A549 treated with dexamethasone at 1 μM for 4 hours (cell line): Measurements from ENCODE around the gene OR4D5. TPM values are rescaled to one million over a fixed set of nuclear protein-coding genes. Genes with fewer than 3 reads are reported as not detected.

Experiments used
- total RNA-seq: library from RNA; stranded (reverse); fragments of 200-300 nt; extraction: Qiagen RNA extraction; gene quantifications from 5 replicates; pipeline ENCODE4 v1.2.3, GENCODE V29; 2022

Gene OR4D5
- total RNA-seq: not detected in 5 replicates

DNA sequence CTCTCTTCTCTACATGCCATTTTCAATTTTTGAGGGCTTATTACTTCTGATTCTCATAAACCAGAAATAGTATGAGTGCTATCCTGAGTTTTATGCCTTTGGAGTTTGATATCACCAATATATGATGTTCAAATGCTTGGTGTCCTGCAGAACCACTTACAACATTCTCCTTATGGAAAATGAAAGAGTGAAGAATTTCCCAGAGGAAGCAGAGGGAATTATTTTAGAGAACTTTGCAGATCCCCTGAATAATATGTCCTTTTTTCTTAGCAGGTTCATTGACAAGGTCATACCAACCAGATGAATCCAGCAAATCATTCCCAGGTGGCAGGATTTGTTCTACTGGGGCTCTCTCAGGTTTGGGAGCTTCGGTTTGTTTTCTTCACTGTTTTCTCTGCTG is at the start of gene OR4D5:
Gene OR4D5 (plus strand): TSS at position 301 of the 400 bp plus-strand sequence. CDS start 0 bp downstream, at position 301.

DNA sequence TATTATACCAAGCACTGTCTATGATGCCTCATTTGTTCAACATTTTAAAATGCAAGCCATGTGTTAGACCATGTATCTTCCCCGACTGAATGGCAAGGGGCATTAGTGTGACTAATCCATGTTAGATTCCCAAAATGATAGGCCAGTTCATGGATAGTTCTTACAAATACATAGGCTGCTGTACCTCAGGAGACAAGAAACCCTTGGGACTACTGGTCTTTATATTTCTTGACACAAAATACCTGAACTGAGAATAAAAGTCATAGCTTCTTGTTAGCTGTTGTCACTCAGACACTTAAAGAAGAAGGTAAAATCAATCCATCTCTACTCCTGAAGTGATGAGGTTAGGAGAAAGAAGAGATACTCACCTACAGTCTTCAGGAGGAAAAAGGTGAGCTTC is 37.5 kb upstream of the OR4D5 start, which contains the start of gene OR8D4:
Gene OR8D4 (plus strand): TSS at position 301 of the 400 bp plus-strand sequence. CDS start 4,265 bp downstream, outside the sequence.

DNA sequence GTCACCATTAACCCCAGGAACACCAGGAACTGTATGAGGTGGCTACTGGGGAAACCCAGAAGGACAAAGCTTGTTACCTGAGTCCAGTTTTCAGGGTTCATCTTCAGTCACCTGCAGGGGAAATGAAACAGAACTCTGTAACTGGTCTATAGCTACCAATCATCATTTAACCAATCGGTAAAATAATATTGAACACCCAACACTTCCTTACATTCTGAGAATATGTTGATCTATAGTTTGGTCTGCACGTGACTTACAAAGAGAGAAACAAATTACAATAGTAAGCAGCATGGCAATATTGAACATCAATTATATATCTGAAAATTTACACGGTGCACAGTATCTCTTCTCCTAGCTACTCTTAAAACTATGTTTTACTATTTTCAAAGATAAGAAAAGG is 4.3 kb downstream of the OR4D5 start, which contains the start of gene OR6T1:
Gene OR6T1 (minus strand): TSS at position 101 of the 400 bp plus-strand sequence. CDS start 0 bp downstream, at position 101.

DNA sequence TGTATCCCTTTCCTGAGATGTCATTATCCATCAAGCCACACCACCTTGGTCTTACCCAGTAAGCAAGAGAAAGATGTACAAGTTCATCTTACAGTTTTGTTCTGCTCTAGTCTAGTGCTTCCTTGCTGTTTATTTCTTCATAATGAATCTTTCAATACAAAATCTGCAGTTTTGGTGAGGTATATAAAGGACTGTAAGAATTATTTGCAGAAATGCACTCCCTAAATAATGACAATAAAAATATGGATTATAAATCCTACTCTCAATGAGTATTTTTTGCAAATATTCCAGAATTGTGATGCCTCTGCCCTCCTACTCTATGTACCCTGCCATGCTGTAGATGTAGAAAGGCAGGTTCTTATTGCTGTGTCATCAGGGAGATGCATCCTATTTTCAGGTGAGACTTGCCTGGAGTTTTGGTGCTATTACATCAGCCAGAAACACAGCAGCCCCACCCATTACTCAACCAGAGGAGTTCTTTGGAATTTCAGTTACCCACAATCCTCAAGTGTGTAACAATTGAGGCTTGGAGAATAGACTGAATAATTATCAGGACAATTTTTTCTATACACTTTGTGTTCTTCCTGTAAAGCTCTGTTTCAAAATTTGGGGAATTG is 38.4 kb downstream of the OR4D5 start, which contains the start of gene OR10S1:
Gene OR10S1 (minus strand): TSS at position 51 of the 617 bp plus-strand sequence. CDS start 117 bp downstream, outside the sequence.

Other genes with a start within 250 kb of the OR4D5 start
- gene ZNF202, start 198.0 kb upstream of the OR4D5 start, total RNA-seq: 7.0 to 9.9 TPM (median 8.4 TPM) in 5 replicates
- not detected in 5 replicates for gene OR6X1, start 185.1 kb upstream of the OR4D5 start, total RNA-seq
- not detected in 5 replicates for gene OR6M1, start 133.3 kb upstream of the OR4D5 start, total RNA-seq
- not detected in 5 replicates for gene TMEM225, start 53.9 kb upstream of the OR4D5 start, total RNA-seq
- gene OR8D4, start 37.5 kb upstream of the OR4D5 start, total RNA-seq: not detected in 5 replicates
- not detected in 5 replicates for gene OR6T1, start 4.2 kb downstream of the OR4D5 start, total RNA-seq
- gene OR10S1, start 38.2 kb downstream of the OR4D5 start, total RNA-seq: not detected in 5 replicates
- gene OR10G6, start 55.5 kb downstream of the OR4D5 start, total RNA-seq: not detected in 5 replicates
- not detected in 5 replicates for gene OR10G4, start 73.4 kb downstream of the OR4D5 start, total RNA-seq
- gene OR10G9, start 83.4 kb downstream of the OR4D5 start, total RNA-seq: not detected in 5 replicates
- not detected in 5 replicates for gene OR10G8, start 87.2 kb downstream of the OR4D5 start, total RNA-seq
- gene OR10G7, start 101.7 kb downstream of the OR4D5 start, total RNA-seq: not detected in 5 replicates
- gene VWA5A, start 175.8 kb downstream of the OR4D5 start, total RNA-seq: 0.13 to 0.24 TPM (median 0.18 TPM) in 5 replicates
- not detected in 5 replicates for gene OR10D3, start 243.7 kb downstream of the OR4D5 start, total RNA-seq